ENCODE data around the gene APBB2. TPM values are rescaled to one million over a fixed set of nuclear protein-coding genes. Genes with fewer than 3 reads are reported as not detected.
A peak's percentile ranks its signal among the peaks of the same experiment; 100 is the strongest.

The APBB2 gene
- total RNA-seq, 2 donors from 2014 or later: 37.3 to 75.3 TPM

DNA sequence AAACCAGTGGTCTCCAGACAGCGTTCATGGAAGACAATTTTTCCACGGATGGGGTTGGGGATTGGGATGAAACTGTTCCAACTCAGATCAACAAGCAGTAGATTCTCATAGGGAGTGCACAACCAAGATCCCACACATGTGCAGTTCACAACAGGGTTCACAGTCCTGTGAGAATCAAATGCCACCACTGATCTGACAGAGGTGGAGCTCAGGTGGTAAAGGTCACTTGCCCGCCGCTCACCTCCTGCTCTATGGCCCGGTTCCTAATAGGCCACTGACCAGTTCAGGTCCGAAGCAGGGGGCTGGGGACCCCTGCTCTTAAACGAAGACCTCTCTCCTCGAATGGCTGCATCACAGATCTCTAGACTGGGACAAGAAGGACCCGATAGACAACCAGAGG lies 4.4 kb downstream of the APBB2 start:
- DNase-seq (ENCODE audit: low spot score): no peak
- TF ChIP-seq, protein P1, sequence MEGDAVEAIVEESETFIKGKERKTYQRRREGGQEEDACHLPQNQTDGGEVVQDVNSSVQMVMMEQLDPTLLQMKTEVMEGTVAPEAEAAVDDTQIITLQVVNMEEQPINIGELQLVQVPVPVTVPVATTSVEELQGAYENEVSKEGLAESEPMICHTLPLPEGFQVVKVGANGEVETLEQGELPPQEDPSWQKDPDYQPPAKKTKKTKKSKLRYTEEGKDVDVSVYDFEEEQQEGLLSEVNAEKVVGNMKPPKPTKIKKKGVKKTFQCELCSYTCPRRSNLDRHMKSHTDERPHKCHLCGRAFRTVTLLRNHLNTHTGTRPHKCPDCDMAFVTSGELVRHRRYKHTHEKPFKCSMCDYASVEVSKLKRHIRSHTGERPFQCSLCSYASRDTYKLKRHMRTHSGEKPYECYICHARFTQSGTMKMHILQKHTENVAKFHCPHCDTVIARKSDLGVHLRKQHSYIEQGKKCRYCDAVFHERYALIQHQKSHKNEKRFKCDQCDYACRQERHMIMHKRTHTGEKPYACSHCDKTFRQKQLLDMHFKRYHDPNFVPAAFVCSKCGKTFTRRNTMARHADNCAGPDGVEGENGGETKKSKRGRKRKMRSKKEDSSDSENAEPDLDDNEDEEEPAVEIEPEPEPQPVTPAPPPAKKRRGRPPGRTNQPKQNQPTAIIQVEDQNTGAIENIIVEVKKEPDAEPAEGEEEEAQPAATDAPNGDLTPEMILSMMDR (IDR thresholded peaks at IDR 0.05): no peak
- Histone ChIP-seq H3K27me3 (no peaks in the 10 kb centered on the region), H3K4me1 (peaks cover 0 to 64% of the 10 kb centered on the region in 2 donors), H3K27ac (no peak overlapping the region), H3K36me3 (no peaks in the 10 kb centered on the region), H3K4me3 (no peak overlapping the region), H3K9me3 (no peaks in the 10 kb centered on the region)

GRCh38 chr4:41209187-41209586 lies 5.2 kb downstream of the APBB2 start:
- no peaks in the 10 kb centered on the region for H3K9me3 ChIP-seq
- no peak overlapping the region for H3K4me3 ChIP-seq
- H3K4me1 ChIP-seq: peaks cover 0 to 67% of the 10 kb centered on the region in 2 donors
- H3K27ac ChIP-seq: peak overlapping the region in 1 of 2 donors; percentile 43
- no peak for DNase-seq (ENCODE audit: low spot score)
- H3K27me3 ChIP-seq: no peaks in the 10 kb centered on the region
- TF ChIP-seq, protein P1 (IDR thresholded peaks at IDR 0.05): no peak
- no peaks in the 10 kb centered on the region for H3K36me3 ChIP-seq

GRCh38 chr4:41207291-41207831 lies 7.0 kb downstream of the APBB2 start:
- Histone ChIP-seq H3K4me1 (peaks cover 0 to 71% of the 10 kb centered on the region in 2 donors), H3K36me3 (no peaks in the 10 kb centered on the region), H3K9me3 (no peaks in the 10 kb centered on the region), H3K4me3 (no peak overlapping the region), H3K27ac (no peak overlapping the region), H3K27me3 (no peaks in the 10 kb centered on the region)
- TF ChIP-seq, protein P1 (IDR thresholded peaks at IDR 0.05): no peak
- no peak for DNase-seq (ENCODE audit: low spot score)

DNA sequence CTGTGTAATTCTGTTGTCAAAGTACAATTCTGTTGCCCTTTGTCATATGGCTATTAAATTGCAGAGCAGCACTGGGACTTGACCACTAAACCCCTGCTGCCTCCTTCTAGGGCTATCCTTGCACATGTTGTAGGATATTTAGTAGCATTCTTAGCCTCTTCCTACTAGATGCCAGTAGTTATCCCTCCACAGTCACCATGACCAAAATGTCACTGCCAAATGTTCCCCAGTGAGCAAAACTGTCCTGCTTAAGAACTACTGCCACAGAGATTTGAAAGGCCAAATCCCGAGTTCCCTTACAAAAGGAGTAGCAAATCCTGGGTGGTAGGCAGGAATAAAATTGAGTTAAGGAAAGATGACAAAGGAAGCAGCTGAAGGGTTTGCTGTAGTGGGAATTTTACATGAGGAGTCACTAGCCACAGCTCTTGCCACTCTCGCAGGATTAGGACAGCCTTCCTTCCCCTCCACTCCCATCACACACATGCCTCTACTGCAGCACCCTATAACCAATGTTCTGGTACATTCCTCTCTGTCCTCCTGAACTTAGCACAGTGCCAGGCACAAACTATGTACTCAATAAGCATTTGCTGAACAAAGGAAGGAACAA lies 8.4 kb downstream of the APBB2 start:
- DNase-seq (ENCODE audit: low spot score): no peak
- TF ChIP-seq, protein P1 (IDR thresholded peaks at IDR 0.05): no peak
- H3K4me1 ChIP-seq: peaks cover 0 to 70% of the 10 kb centered on the region in 2 donors
- no peaks in the 10 kb centered on the region for H3K9me3 ChIP-seq
- peak overlapping the region; percentile 49 to 74 for H3K27ac ChIP-seq
- no peaks in the 10 kb centered on the region for H3K27me3 ChIP-seq
- H3K4me3 ChIP-seq: no peak overlapping the region
- no peaks in the 10 kb centered on the region for H3K36me3 ChIP-seq

- peaks cover 0 to 68% of the 10 kb centered on the region in 2 donors for H3K4me1 ChIP-seq
- H3K27ac ChIP-seq: peak overlapping the region; percentile 49 to 74
- TF ChIP-seq, protein P1 (IDR thresholded peaks at IDR 0.05): no peak
- no peak overlapping the region for H3K4me3 ChIP-seq
- DNase-seq (ENCODE audit: low spot score): no peak
- no peaks in the 10 kb centered on the region for H3K9me3 ChIP-seq
- no peaks in the 10 kb centered on the region for H3K27me3 ChIP-seq
- H3K36me3 ChIP-seq: no peaks in the 10 kb centered on the region
These were observed 9.2 kb downstream of the APBB2 start for GRCh38 chr4:41205130-41205529.

All from right atrium auricular region (tissue), 2 donors.